Suprapubic skin (tissue), 4 donors: ENCODE measurements around the gene PPP2R2B. TPM values are rescaled to one million over a fixed set of nuclear protein-coding genes. Genes with fewer than 3 reads are reported as not detected.

Experiments
- DNase-seq, 2 donors: peaks; one replicate each; pipeline ENCODE4 v3.0.0-alpha.2; 2019; ENCODE audit warnings: low spot score in 2 of 2
- H3K27ac ChIP-seq: fragments of 200-600 bp; sonication (generic); one replicate; pipeline ENCODE4 v1.5.1; 2019
- H3K27me3 ChIP-seq: fragments of 200-600 bp; sonication (generic); one replicate; pipeline ENCODE4 v1.5.1; 2019
- H3K36me3 ChIP-seq: fragments of 200-600 bp; sonication (generic); one replicate; pipeline ENCODE4 v1.5.1; 2019
- H3K4me1 ChIP-seq: fragments of 200-600 bp; sonication (generic); one replicate; pipeline ENCODE4 v1.5.1; 2019
- H3K4me3 ChIP-seq: fragments of 200-600 bp; sonication (generic); one replicate; pipeline ENCODE4 v1.5.1; 2019; ENCODE audit warnings: mild to moderate bottlenecking
- H3K9me3 ChIP-seq: fragments of 200-600 bp; sonication (generic); one replicate; pipeline ENCODE4 v1.5.1; 2019
- EP300 ChIP-seq: sonication (generic); formaldehyde crosslinking; IDR thresholded peaks from one replicate; pipeline ENCODE4 v1.6.1; 2017; ENCODE audit warnings: antibody characterized with exemption
- POLR2A ChIP-seq, 2 donors: fragments of 450-650 bp; IDR thresholded peaks; one replicate each; pipeline ENCODE4 v1.6.1; 2017; ENCODE audit warnings: antibody characterized with exemption in 2 of 2, mild to moderate bottlenecking in 2 of 2, moderate library complexity in 2 of 2
- POLR2AphosphoS5 ChIP-seq, 3 donors: sonication (generic); formaldehyde crosslinking; IDR thresholded peaks; one replicate each; pipeline ENCODE4 v1.6.1; 2017; ENCODE audit warnings: antibody characterized with exemption in 3 of 3
- WGBS: methylation state at CpG from one replicate; pipeline ENCODE4 v1.1.5; 2018; 5-methylcytosine and 5-hydroxymethylcytosine counted together
- total RNA-seq, 4 donors: library from RNA; depleted of rRNA; stranded (reverse); fragments of >200 nt; gene quantifications; one replicate each; pipeline ENCODE4 v1.1.0, GENCODE V29; 2016
- TF ChIP-seq, protein P1 (sequence below), 2 donors: fragments of 200-600 bp in 1 of 2; fragments of 450-650 bp in 1 of 2; sonication (generic) in 1 of 2; IDR thresholded peaks; one replicate each; pipeline ENCODE4 v1.5.1; 2016 to 2019; ENCODE audit warnings: antibody characterized with exemption in 2 of 2, mild to moderate bottlenecking in 1 of 2, moderate library complexity in 1 of 2

PPP2R2B gene
- total RNA-seq, 4 donors from 2014 or later = 1.2 to 6.4 (median 3.8) TPM

- Histone ChIP-seq H3K9me3 (no peaks in the 10 kb centered on the region), H3K36me3 (no peaks in the 10 kb centered on the region), H3K4me1 (peaks cover 6% of the 10 kb centered on the region), H3K27ac (no peak overlapping the region), H3K4me3 (no peak overlapping the region), H3K27me3 (no peaks in the 10 kb centered on the region)
- TF ChIP-seq POLR2AphosphoS5 (IDR thresholded peaks at IDR 0.05) (no peak), EP300 (no peak), POLR2A (IDR thresholded peaks at IDR 0.05) (no peak)
- TF ChIP-seq, protein P1, sequence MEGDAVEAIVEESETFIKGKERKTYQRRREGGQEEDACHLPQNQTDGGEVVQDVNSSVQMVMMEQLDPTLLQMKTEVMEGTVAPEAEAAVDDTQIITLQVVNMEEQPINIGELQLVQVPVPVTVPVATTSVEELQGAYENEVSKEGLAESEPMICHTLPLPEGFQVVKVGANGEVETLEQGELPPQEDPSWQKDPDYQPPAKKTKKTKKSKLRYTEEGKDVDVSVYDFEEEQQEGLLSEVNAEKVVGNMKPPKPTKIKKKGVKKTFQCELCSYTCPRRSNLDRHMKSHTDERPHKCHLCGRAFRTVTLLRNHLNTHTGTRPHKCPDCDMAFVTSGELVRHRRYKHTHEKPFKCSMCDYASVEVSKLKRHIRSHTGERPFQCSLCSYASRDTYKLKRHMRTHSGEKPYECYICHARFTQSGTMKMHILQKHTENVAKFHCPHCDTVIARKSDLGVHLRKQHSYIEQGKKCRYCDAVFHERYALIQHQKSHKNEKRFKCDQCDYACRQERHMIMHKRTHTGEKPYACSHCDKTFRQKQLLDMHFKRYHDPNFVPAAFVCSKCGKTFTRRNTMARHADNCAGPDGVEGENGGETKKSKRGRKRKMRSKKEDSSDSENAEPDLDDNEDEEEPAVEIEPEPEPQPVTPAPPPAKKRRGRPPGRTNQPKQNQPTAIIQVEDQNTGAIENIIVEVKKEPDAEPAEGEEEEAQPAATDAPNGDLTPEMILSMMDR (IDR thresholded peaks at IDR 0.05) = no peak
- DNase-seq = no peak
Measured at GRCh38 chr5:146719179-146719578, 159.4 kb downstream of the PPP2R2B start.

DNA sequence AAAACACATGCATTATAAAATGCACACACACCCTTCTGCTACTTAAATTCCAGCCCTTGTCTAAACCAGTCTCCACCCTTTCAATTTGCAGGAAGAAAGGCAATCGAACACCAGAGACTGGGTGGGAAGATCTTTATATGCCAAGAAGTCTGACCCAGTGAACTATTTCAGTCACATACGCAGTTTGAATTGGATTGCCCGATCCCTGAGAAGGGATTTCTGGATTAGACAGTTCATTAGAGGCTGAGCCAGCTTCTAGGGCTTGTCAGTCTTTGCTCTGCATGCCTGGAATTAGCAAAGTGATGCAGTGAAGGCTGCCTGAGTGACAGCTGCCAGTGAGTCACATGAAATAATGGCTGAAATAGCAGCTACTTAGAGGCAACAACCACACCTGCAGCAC, 159.9 kb downstream of the PPP2R2B start:
- DNase-seq = no peak
- no peak overlapping the region for H3K27ac ChIP-seq
- WGBS = 20% methylated on average over 3 of the region's 3 CpGs
- no peak for TF ChIP-seq POLR2A (IDR thresholded peaks at IDR 0.05)
- TF ChIP-seq POLR2AphosphoS5 (IDR thresholded peaks at IDR 0.05) = no peak
- TF ChIP-seq EP300 = no peak
- TF ChIP-seq, protein P1 (IDR thresholded peaks at IDR 0.05) = no peak
- H3K9me3 ChIP-seq = no peaks in the 10 kb centered on the region
- H3K4me3 ChIP-seq = no peak overlapping the region
- no peaks in the 10 kb centered on the region for H3K36me3 ChIP-seq
- peaks cover 6% of the 10 kb centered on the region for H3K4me1 ChIP-seq
- no peaks in the 10 kb centered on the region for H3K27me3 ChIP-seq

DNA sequence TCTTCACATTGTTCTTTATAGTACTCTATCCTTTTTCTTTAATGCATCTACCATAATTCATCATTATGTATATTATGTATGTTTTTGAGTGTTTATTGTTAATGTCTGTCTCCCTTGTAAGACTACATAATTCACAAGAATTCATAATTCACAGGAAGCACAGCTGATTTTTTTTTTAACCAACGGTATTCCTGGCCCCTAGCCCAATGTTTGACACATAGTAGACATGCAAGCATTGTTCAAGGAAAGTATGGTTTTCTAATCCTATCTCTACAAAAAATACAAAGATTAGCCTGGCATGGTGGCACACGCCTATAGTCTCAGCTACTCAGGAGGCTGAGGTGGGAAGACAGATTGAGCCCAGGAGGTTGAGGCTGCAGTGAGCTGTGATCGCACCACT, 160.6 kb downstream of the PPP2R2B start:
- Histone ChIP-seq H3K27ac (no peak overlapping the region), H3K4me1 (peaks cover 6% of the 10 kb centered on the region), H3K9me3 (no peaks in the 10 kb centered on the region), H3K4me3 (no peak overlapping the region), H3K36me3 (no peaks in the 10 kb centered on the region), H3K27me3 (no peaks in the 10 kb centered on the region)
- WGBS = 61% methylated on average over 3 of the region's 3 CpGs
- DNase-seq = no peak
- TF ChIP-seq POLR2A (IDR thresholded peaks at IDR 0.05) = no peak
- no peak for TF ChIP-seq POLR2AphosphoS5 (IDR thresholded peaks at IDR 0.05)
- TF ChIP-seq EP300 = no peak
- TF ChIP-seq, protein P1 (IDR thresholded peaks at IDR 0.05) = no peak

GRCh38 chr5:146716636-146717035, 161.9 kb downstream of the PPP2R2B start:
- Histone ChIP-seq H3K27ac (no peak overlapping the region), H3K27me3 (no peaks in the 10 kb centered on the region), H3K4me3 (no peak overlapping the region), H3K4me1 (peaks cover 6% of the 10 kb centered on the region), H3K36me3 (no peaks in the 10 kb centered on the region), H3K9me3 (no peaks in the 10 kb centered on the region)
- no peak for DNase-seq
- TF ChIP-seq, protein P1 (IDR thresholded peaks at IDR 0.05) = no peak
- TF ChIP-seq EP300 = no peak
- TF ChIP-seq POLR2AphosphoS5 (IDR thresholded peaks at IDR 0.05) = no peak
- TF ChIP-seq POLR2A (IDR thresholded peaks at IDR 0.05) = no peak

DNA sequence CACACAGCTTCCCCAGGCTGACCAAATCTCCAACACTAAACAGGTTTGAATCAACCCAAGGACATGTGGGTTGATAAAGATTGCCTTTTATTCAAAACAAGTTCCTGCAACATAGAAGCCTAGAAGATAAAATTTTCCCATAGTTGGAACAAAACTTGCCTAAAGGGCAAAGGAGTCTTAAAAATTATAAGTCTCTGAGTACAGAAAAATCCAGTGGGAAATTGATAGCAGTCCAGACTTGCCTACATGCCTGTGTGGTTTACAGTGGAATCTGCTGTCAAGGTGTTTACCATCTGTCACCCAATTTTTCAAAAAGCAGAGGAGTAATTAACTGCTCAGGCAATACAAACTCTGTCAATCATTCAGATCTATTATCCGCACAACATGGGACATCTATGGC, 168.2 kb downstream of the PPP2R2B start:
- no CpG with 5 or more reads among the region's 1 CpG for WGBS
- no peaks in the 10 kb centered on the region for H3K36me3 ChIP-seq
- H3K4me3 ChIP-seq = no peak overlapping the region
- H3K27ac ChIP-seq = no peak overlapping the region
- no peaks in the 10 kb centered on the region for H3K4me1 ChIP-seq
- H3K9me3 ChIP-seq = no peaks in the 10 kb centered on the region
- H3K27me3 ChIP-seq = no peaks in the 10 kb centered on the region
- no peak for TF ChIP-seq EP300
- no peak for DNase-seq

- WGBS = 88% methylated on average over 6 of the region's 6 CpGs
- Histone ChIP-seq H3K27ac (no peak overlapping the region), H3K36me3 (no peaks in the 10 kb centered on the region), H3K27me3 (no peaks in the 10 kb centered on the region), H3K9me3 (no peaks in the 10 kb centered on the region), H3K4me3 (no peak overlapping the region), H3K4me1 (peaks cover 9% of the 10 kb centered on the region)
- TF ChIP-seq POLR2A (IDR thresholded peaks at IDR 0.05) = no peak
- no peak for TF ChIP-seq EP300
- TF ChIP-seq POLR2AphosphoS5 (IDR thresholded peaks at IDR 0.05) = no peak
- TF ChIP-seq, protein P1 (IDR thresholded peaks at IDR 0.05) = no peak
- no peak for DNase-seq
Measured at GRCh38 chr5:146707316-146707715, 171.2 kb downstream of the PPP2R2B start.
